Activated T-helper 17 cell treated with anti-CD3 and anti-CD28 coated beads, Interleukin-2, amount 50 U/mL, for 72 hours (primary cell): ENCODE measurements around the gene ZNF555. TPM values are rescaled to one million over a fixed set of nuclear protein-coding genes. Genes with fewer than 3 reads are reported as not detected.
"Not testable (repeated sequence)": the region's sequence is repeated elsewhere in the genome, so short reads cannot be mapped to it uniquely, and the experiment has no call there.

Source experiments
- ATAC-seq: fragments of 150-1000 bp; cut with Tn5 transposase; replicated peaks from 2 replicates; pipeline ENCODE4 v1.10.0; 2021; ENCODE audit warnings: mild to moderate bottlenecking, moderate library complexity
- H3K27ac Mint-ChIP-seq: one replicate; pipeline ENCODE4 v1.8.0; 2022; ENCODE audit warnings: mixed read lengths
- H3K27me3 Mint-ChIP-seq: one replicate; pipeline ENCODE4 v1.8.0; 2022; ENCODE audit warnings: mixed read lengths
- H3K36me3 Mint-ChIP-seq: one replicate; pipeline ENCODE4 v1.8.0; 2022; ENCODE audit warnings: low read depth, mild to moderate bottlenecking, mixed read lengths
- H3K4me1 Mint-ChIP-seq: one replicate; pipeline ENCODE4 v1.8.0; 2022; ENCODE audit warnings: mixed read lengths
- H3K4me3 Mint-ChIP-seq: one replicate; pipeline ENCODE4 v1.8.0; 2022; ENCODE audit warnings: mild to moderate bottlenecking, mixed read lengths
- H3K9me3 Mint-ChIP-seq: one replicate; pipeline ENCODE4 v1.8.0; 2022; ENCODE audit warnings: mixed read lengths
- total RNA-seq, 2 donors: library from RNA; stranded (reverse); gene quantifications; one replicate each; pipeline ENCODE4 v1.2.3, GENCODE V29; 2022

Gene ZNF555
- 1 to 10 TPM; 1.3 to 4.5 TPM for total RNA-seq

DNA sequence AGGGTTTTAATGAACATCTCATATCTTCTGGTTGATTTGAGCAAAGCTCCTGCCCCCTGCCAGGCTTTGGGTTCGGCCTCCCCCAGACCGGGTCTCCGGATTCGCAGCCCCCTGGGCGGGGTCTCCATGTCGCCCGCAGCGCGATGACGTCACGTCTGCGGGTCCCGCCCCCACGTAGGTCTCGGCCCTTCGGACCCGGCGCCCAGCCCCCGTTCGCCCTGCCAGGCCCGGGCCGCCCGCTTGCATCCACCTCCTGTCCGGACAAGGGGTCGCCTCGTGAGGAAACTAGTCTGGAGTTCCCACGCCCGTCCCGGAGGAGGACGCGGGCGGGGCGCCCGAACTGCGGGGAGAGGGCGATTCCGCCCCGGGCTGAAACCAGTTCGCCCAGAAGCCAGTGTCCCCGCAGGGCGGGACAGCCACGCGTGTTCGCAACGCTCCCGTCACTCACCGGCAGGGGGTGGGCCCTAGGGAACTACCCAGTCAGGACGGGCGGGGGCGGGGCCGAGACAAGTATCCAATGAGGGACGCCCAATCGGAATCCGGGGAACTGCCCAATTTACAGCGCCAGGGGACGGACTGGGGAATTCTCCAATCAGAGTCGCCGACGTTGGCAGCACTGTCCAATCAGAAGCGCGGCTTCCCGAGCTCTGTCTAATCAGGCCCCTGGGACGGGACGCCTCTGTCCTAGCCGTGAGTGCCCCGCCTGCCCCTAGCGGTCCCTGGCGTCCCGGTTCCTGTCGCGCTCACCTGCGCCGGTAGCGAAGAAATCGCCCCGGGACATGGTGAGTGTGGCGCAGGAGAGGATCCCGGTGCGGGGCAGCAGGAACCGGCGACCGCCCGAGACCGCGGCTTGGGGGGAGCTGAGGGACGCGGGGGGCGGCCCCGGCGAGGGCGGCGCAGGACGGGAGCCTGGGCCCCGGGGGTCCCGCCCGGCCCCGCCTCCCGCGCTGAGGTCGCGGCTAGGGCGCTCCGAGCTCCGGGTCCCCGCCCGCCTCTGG, at the start of gene ZNF555:
ZNF555 (plus strand) TSS at position 682 of the 998 bp plus-strand sequence; CDS start at position 780, 98 bp downstream.
- Mint-ChIP-seq H3K27ac (peak within 1 kb of the TSS; percentile 83), H3K4me3 (peak within 1 kb of the TSS; percentile 86), H3K36me3 (no peaks in the 10 kb centered on the region), H3K9me3 (peaks cover 7% of the 10 kb centered on the region), H3K4me1 (peaks cover 6% of the 10 kb centered on the region), H3K27me3 (no peaks in the 10 kb centered on the region)
- ATAC-seq = peak; percentile 100

DNA sequence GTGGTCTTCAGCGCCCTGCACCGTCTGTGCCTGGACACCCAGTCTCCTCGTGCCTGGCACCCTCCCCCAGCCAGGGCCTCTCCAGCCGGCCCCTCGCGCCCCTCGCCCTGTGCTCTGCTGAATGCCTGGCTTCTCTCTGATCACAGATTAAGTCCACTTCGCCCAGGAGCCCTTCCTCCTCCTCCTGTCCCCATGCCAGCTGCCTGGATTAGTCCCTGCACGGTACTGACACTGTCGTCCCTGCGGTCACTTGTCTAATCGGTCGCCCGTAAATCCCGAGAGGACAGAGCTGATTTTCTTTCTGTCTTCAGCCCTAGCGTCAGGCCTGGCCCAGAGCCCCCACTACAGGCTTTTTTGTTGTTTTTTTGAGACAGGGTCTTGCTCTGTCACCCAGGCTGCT, 49.4 kb upstream of the ZNF555 start:
- H3K4me1 Mint-ChIP-seq = peaks cover 8% of the 10 kb centered on the region
- no peaks in the 10 kb centered on the region for H3K27me3 Mint-ChIP-seq
- peaks cover 59% of the 10 kb centered on the region for H3K36me3 Mint-ChIP-seq
- no peak for ATAC-seq
- no peaks in the 10 kb centered on the region for H3K9me3 Mint-ChIP-seq
- H3K4me3 Mint-ChIP-seq = no peak overlapping the region
- H3K27ac Mint-ChIP-seq = no peak overlapping the region

- not testable (repeated sequence) for H3K4me1 Mint-ChIP-seq, H3K27ac Mint-ChIP-seq, H3K9me3 Mint-ChIP-seq, ATAC-seq, H3K4me3 Mint-ChIP-seq, H3K27me3 Mint-ChIP-seq
- peaks cover 58% of the 10 kb centered on the region for H3K36me3 Mint-ChIP-seq
These were observed 48.6 kb upstream of the ZNF555 start for GRCh38 chr19:2792666-2793065.

DNA sequence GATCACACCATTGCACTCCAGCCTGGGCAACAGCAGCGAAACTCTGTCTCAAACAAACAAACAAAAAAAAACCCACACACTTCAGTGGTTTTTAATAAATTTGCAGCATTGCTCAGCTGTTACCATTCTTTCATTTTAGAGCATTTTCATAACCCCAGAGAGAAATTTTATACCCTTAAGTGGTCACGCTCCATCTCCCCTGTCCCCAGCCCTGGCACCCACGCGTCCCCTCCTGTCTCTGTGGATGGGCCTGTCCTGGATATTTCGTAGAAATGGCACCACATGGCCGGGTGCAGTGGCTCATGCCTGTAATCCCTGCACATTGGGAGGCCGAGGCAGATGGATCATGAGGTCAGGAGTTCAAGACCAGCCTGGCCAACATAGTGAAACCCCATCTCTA, 48.1 kb upstream of the ZNF555 start:
- Mint-ChIP-seq H3K4me1 (peaks cover 1% of the 10 kb centered on the region), H3K27ac (no peak overlapping the region), H3K36me3 (peaks cover 59% of the 10 kb centered on the region), H3K4me3 (no peak overlapping the region), H3K9me3 (no peaks in the 10 kb centered on the region), H3K27me3 (no peaks in the 10 kb centered on the region)
- ATAC-seq = no peak

DNA sequence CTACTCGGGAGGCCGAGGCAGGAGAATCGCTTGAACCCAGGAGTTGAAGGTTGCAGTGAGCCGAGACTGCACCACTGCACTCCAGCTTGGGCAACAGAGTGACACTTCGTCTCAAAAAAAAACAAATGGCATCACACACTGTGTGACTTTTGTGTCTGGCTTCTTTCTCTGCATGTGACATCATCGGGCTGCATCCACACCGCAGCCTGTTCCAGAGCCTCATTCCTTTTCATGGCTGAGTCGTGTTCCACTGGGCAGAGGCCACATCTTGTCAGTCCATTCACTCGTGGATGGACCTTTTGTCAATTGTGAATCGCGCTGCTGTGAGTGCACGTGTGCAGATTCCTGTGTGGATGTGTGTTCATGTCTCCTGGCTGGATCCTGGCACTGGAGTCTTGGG, 47.7 kb upstream of the ZNF555 start:
- Mint-ChIP-seq H3K36me3 (peaks cover 55% of the 10 kb centered on the region), H3K4me3 (no peak overlapping the region), H3K27me3 (no peaks in the 10 kb centered on the region), H3K27ac (no peak overlapping the region), H3K4me1 (no peaks in the 10 kb centered on the region), H3K9me3 (no peaks in the 10 kb centered on the region)
- ATAC-seq = no peak

- no peak for ATAC-seq
- H3K9me3 Mint-ChIP-seq = no peaks in the 10 kb centered on the region
These were observed 45.2 kb upstream of the ZNF555 start for GRCh38 chr19:2795827-2796658.

DNA sequence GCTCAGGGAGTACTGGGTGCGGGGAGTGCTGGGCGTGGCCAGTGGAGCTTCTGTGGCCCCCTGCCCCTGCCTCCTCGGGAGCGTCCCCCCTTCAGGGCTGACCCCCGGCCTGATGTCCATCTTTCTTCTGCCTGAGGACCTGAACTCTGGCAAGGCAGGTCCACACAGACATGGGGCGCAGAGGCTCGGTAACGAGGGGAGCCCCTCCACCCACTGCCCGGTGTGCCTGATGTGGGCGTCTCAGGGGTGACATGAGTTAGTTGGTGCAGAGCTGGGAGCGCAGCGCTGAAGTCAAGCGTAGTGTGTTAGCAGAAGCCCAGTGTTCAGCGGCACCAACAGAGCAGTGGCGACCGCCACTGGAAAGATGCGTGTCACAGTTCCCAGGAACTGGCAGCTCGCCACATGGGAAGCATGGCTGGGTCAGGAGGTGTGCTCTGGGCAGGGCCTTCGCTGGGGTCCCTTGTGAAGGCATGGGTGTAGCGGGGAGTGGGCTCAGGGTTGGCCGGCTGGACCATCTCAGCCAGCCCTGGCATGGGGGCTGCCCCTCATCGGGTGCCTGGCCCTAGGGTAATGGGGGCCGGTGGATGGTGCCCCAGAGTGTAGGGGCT, 44.5 kb upstream of the ZNF555 start:
- Mint-ChIP-seq H3K27me3 (no peaks in the 10 kb centered on the region), H3K36me3 (peaks cover 59% of the 10 kb centered on the region), H3K4me3 (no peak overlapping the region), H3K9me3 (no peaks in the 10 kb centered on the region), H3K4me1 (no peaks in the 10 kb centered on the region), H3K27ac (no peak overlapping the region)
- no peak for ATAC-seq

More at GRCh38 chr19:2795827-2796658, 45.2 kb upstream of the ZNF555 start:
- H3K27ac Mint-ChIP-seq = no peak overlapping the region
- H3K27me3 Mint-ChIP-seq = no peaks in the 10 kb centered on the region
- no peak overlapping the region for H3K4me3 Mint-ChIP-seq
- H3K4me1 Mint-ChIP-seq = no peaks in the 10 kb centered on the region
- H3K36me3 Mint-ChIP-seq = peaks cover 58% of the 10 kb centered on the region

- H3K27me3 Mint-ChIP-seq = no peaks in the 10 kb centered on the region
- H3K27ac Mint-ChIP-seq = no peak overlapping the region
- no peaks in the 10 kb centered on the region for H3K9me3 Mint-ChIP-seq
- no peak for ATAC-seq
- H3K36me3 Mint-ChIP-seq = peaks cover 58% of the 10 kb centered on the region
- no peaks in the 10 kb centered on the region for H3K4me1 Mint-ChIP-seq
- H3K4me3 Mint-ChIP-seq = no peak overlapping the region
These were observed 44.0 kb upstream of the ZNF555 start for GRCh38 chr19:2797280-2797679.

- no peak for ATAC-seq
- peaks cover 62% of the 10 kb centered on the region for H3K36me3 Mint-ChIP-seq
- no peak overlapping the region for H3K27ac Mint-ChIP-seq
- H3K27me3 Mint-ChIP-seq = no peaks in the 10 kb centered on the region
- peaks cover 5% of the 10 kb centered on the region for H3K4me1 Mint-ChIP-seq
- H3K4me3 Mint-ChIP-seq = no peak overlapping the region
- no peaks in the 10 kb centered on the region for H3K9me3 Mint-ChIP-seq
These were observed 43.1 kb upstream of the ZNF555 start for GRCh38 chr19:2798158-2798685.

DNA sequence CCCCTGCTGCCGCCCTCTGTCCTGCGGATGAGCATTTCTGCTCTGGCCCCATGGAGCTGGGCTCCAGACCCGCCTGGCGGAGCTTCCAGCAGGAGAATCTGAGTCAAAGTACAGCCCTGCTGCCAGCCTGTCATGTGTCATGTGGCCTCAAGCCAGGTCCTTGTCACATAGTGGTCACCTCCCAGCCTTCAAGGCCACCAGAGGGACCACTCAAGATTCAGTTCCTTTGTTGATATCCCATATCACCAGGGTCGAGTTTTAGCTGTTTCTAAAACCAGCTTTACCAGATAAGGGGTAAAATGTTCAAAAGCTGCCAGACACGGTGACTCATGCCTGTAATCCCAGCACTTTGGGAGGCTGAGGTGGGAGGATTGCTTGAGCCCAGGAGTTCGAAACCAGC, 42.5 kb upstream of the ZNF555 start:
- Mint-ChIP-seq H3K4me1 (peaks cover 5% of the 10 kb centered on the region), H3K27me3 (no peaks in the 10 kb centered on the region), H3K9me3 (no peaks in the 10 kb centered on the region), H3K36me3 (peaks cover 62% of the 10 kb centered on the region), H3K27ac (no peak overlapping the region), H3K4me3 (no peak overlapping the region)
- no peak for ATAC-seq

GRCh38 chr19:2799273-2800020, 41.8 kb upstream of the ZNF555 start:
- Mint-ChIP-seq H3K4me1 (peaks cover 5% of the 10 kb centered on the region), H3K27me3 (no peaks in the 10 kb centered on the region), H3K9me3 (no peaks in the 10 kb centered on the region), H3K4me3 (no peak overlapping the region), H3K36me3 (peaks cover 61% of the 10 kb centered on the region), H3K27ac (no peak overlapping the region)
- ATAC-seq = no peak

DNA sequence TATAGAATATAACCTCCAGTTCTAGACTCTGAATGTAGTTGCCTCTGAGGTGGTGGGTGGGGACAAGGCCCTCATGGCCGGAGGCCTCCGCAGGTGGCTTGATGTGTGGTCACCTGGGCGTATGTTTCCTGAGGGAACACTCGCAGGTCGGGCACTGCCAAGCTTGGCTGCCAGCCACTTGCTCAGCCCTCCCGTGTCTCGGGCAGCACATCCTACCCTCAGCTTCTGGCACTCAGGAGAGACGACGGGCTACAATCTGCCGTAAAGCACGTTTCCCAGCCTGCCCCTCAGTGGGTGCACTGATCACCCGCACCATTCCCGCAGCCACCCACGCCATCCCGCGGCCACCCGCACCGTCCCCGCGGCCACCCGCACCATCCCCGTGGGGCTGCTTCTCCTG, 40.8 kb upstream of the ZNF555 start:
- ATAC-seq = no peak

DNA sequence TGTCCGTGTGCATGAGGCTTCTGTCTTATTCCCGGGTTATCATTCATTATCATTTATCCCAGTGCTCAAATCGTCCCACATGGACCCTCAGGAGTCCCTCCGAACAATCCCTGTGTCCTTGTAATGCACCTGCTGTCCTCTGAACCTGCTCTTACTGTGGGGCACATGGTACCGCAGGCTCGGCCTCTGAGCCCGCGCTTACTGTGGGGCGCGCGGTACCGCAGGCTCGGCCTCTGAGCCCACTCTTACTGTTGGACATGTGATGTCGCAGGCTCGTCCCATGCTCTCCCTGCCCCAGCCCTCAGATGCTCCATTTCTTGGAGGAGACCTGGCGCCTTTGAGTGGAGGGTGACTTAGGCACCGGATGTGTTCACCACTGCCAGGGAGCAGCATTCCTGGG, 38.4 kb upstream of the ZNF555 start:
- H3K27ac Mint-ChIP-seq = no peak overlapping the region
- ATAC-seq = no peak
- peaks cover 5% of the 10 kb centered on the region for H3K4me1 Mint-ChIP-seq
- H3K27me3 Mint-ChIP-seq = no peaks in the 10 kb centered on the region
- no peaks in the 10 kb centered on the region for H3K9me3 Mint-ChIP-seq
- no peak overlapping the region for H3K4me3 Mint-ChIP-seq
- H3K36me3 Mint-ChIP-seq = peaks cover 36% of the 10 kb centered on the region

More for the DNA sequence above, 40.8 kb upstream of the ZNF555 start:
- Mint-ChIP-seq H3K36me3 (peaks cover 52% of the 10 kb centered on the region), H3K4me3 (no peak overlapping the region), H3K4me1 (peaks cover 5% of the 10 kb centered on the region), H3K27ac (no peak overlapping the region), H3K27me3 (no peaks in the 10 kb centered on the region), H3K9me3 (no peaks in the 10 kb centered on the region)
